ENCODE measurements around the gene CHD5. TPM values are rescaled to one million over a fixed set of nuclear protein-coding genes. Genes with fewer than 3 reads are reported as not detected.

Gene CHD5
- polyA plus RNA-seq, 3 donors: 0.07 TPM; not detected in 2

DNA sequence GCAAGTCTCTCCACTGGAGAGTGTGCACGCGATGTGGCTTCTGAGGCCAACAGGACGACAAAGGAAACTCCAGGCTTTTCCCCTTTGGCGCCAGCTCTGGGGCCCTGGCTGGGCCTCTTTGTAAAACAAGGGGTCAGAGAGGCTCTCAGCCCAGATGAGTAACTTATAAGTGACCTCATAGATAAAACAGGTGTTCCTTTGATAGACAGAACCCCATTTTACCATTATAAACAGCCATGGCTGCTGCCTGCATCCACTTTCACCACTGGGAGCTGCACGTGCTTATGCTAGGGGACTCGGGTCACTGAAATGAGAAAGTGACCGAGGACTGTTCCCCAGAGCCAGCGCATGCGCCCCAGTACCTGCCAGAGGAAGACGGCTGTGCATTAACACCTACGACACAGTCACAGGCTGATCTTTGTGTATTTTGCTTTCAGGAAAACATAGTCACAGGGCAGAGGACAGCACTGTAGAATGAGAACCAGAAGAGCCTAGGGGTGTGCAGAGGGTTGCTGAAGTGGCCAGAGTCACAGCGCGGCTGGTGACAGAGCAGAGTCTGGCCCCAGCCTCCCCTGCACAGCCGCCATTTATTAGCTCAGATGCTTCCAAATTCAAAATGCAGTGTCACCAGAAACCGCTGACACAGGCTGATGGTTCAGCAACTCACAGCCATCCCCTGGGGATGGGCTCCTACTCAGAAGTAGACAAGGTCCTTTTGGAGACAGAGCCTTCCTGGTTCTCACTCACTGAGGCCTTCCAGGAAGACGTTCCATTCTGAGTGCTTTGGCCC lies 38.4 kb upstream of the CHD5 start:
- H3K36me3 Mint-ChIP-seq: peaks cover 22 to 28% of the 10 kb centered on the region in 2 donors
- no peak overlapping the region for H3K4me3 Mint-ChIP-seq
- no peak overlapping the region for H3K4me2 ChIP-seq (replicated peaks; ENCODE audit: extremely low read depth, low read length, poor library complexity, severe bottlenecking)
- H3K27ac ChIP-seq (ENCODE audit: low read depth in 1 of 2, low read length in 2 of 2): no peak overlapping the region
- H3K9ac ChIP-seq (ENCODE audit: insufficient read depth, low read length, poor library complexity, severe bottlenecking): no peak overlapping the region
- peaks cover 0 to 2% (median 0%) of the 10 kb centered on the region in 7 donors for H3K9me3 Mint-ChIP-seq
- peaks cover 6 to 23% of the 10 kb centered on the region in 2 donors for H3K36me3 ChIP-seq (replicated peaks in 1 of 2; ENCODE audit: control insufficient read depth in 1 of 2, insufficient read depth in 2 of 2, low read length in 2 of 2)
- DNase-seq: no peak
- H3K4me1 ChIP-seq (ENCODE audit: control insufficient read depth in 1 of 2, insufficient read depth in 2 of 2, low read length in 2 of 2): no peaks in the 10 kb centered on the region
- intact Hi-C loops (cut with micrococcal nuclease): loop anchor here in 1 of 2 donors (5.0 kb wide), 1 partner anchor 49 kb away; no protein-coding TSS in a partner anchor
- 94% methylated on average over 16 of the region's 16 CpGs for WGBS (ENCODE audit: insufficient coverage)
- TF ChIP-seq, protein P1, sequence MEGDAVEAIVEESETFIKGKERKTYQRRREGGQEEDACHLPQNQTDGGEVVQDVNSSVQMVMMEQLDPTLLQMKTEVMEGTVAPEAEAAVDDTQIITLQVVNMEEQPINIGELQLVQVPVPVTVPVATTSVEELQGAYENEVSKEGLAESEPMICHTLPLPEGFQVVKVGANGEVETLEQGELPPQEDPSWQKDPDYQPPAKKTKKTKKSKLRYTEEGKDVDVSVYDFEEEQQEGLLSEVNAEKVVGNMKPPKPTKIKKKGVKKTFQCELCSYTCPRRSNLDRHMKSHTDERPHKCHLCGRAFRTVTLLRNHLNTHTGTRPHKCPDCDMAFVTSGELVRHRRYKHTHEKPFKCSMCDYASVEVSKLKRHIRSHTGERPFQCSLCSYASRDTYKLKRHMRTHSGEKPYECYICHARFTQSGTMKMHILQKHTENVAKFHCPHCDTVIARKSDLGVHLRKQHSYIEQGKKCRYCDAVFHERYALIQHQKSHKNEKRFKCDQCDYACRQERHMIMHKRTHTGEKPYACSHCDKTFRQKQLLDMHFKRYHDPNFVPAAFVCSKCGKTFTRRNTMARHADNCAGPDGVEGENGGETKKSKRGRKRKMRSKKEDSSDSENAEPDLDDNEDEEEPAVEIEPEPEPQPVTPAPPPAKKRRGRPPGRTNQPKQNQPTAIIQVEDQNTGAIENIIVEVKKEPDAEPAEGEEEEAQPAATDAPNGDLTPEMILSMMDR (IDR thresholded peaks at IDR 0.05): no peak
- no peak overlapping the region for H3K4me3 ChIP-seq (replicated peaks in 1 of 3; ENCODE audit: low read depth in 2 of 3, low read length in 3 of 3)
- H3K79me2 ChIP-seq (ENCODE audit: insufficient read depth, low read length): no peaks in the 10 kb centered on the region
- no peak overlapping the region for H3K27ac Mint-ChIP-seq
- H4K20me1 ChIP-seq (ENCODE audit: insufficient read depth, low read length): no peaks in the 10 kb centered on the region
- H3K9me3 ChIP-seq (replicated peaks in 1 of 2; ENCODE audit: control insufficient read depth in 1 of 2, insufficient read depth in 1 of 2, low read length in 2 of 2): no peaks in the 10 kb centered on the region
- no peaks in the 10 kb centered on the region for H3K27me3 ChIP-seq (ENCODE audit: control insufficient read depth in 2 of 2, insufficient read depth in 2 of 2, low read length in 2 of 2)
- no peaks in the 10 kb centered on the region for H3K4me1 Mint-ChIP-seq
- no peak overlapping the region for H2AFZ ChIP-seq (ENCODE audit: insufficient read depth, low read depth, low read length, poor library complexity, severe bottlenecking)
- H3K27me3 Mint-ChIP-seq (ENCODE audit: low read depth in 3 of 3): peaks cover 13 to 18% (median 14%) of the 10 kb centered on the region in 3 donors

DNA sequence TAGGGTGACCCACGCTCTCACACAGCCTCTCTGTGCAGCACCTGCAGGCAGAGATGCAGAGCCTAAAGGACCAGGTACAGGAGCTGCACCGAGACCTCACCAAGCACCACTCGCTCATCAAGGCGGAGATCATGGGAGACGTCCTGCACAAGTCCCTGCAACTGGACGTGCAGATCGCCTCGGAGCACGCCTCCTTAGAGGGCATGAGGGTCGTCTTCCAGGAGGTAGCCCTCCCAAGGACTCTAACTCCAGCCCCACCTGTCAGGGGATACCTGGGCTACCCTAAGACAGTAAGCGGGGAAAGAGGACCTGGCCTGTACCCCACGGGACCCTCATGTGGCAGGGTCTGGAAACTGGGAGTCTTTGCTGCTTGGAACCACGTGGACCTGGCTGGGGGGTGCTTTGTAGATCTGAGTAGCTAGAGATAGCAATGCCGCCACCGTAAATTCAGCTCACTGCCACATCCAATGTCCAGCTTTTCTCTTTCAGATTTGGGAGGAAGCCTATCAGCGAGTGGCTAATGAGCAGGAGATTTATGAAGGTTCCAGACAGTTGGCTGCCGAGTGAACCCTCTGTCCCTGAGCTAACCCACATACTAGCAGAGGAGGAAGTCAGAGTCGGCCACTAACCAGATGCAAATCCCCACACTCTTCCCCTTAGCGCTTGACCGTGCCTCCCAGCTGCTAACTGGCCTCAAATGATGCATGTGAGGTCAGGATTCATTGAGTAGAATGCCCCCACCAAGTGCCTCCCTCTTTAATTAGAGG lies 32.3 kb upstream of the CHD5 start:
- H2AFZ ChIP-seq (ENCODE audit: insufficient read depth, low read depth, low read length, poor library complexity, severe bottlenecking): no peak overlapping the region
- peaks cover 34 to 64% (median 43%) of the 10 kb centered on the region in 3 donors for H3K27me3 Mint-ChIP-seq (ENCODE audit: low read depth in 3 of 3)
- H3K36me3 ChIP-seq (replicated peaks in 1 of 2; ENCODE audit: control insufficient read depth in 1 of 2, insufficient read depth in 2 of 2, low read length in 2 of 2): no peaks in the 10 kb centered on the region
- no peaks in the 10 kb centered on the region for H3K36me3 Mint-ChIP-seq
- peaks cover 0 to 9% (median 1%) of the 10 kb centered on the region in 7 donors for H3K9me3 Mint-ChIP-seq
- DNase-seq: no peak
- peaks cover 0 to 7% of the 10 kb centered on the region in 2 donors for H3K9me3 ChIP-seq (replicated peaks in 1 of 2; ENCODE audit: control insufficient read depth in 1 of 2, insufficient read depth in 1 of 2, low read length in 2 of 2)
- H3K4me3 ChIP-seq (replicated peaks in 1 of 3; ENCODE audit: low read depth in 2 of 3, low read length in 3 of 3): no peak overlapping the region
- H3K4me1 Mint-ChIP-seq: peaks cover 14% of the 10 kb centered on the region
- H3K4me3 Mint-ChIP-seq: no peak overlapping the region
- no peak overlapping the region for H3K4me2 ChIP-seq (replicated peaks; ENCODE audit: extremely low read depth, low read length, poor library complexity, severe bottlenecking)
- WGBS (ENCODE audit: insufficient coverage): 82% methylated on average over 12 of the region's 20 CpGs
- peaks cover 9 to 25% of the 10 kb centered on the region in 2 donors for H3K27me3 ChIP-seq (ENCODE audit: control insufficient read depth in 2 of 2, insufficient read depth in 2 of 2, low read length in 2 of 2)
- H3K27ac Mint-ChIP-seq: no peak overlapping the region
- peaks cover 6 to 15% of the 10 kb centered on the region in 2 donors for H3K4me1 ChIP-seq (ENCODE audit: control insufficient read depth in 1 of 2, insufficient read depth in 2 of 2, low read length in 2 of 2)
- intact Hi-C loops (cut with micrococcal nuclease): no loop called here
- H3K27ac ChIP-seq (ENCODE audit: low read depth in 1 of 2, low read length in 2 of 2): no peak overlapping the region
- H4K20me1 ChIP-seq (ENCODE audit: insufficient read depth, low read length): no peaks in the 10 kb centered on the region
- no peak overlapping the region for H3K9ac ChIP-seq (ENCODE audit: insufficient read depth, low read length, poor library complexity, severe bottlenecking)
- TF ChIP-seq, protein P1 (IDR thresholded peaks at IDR 0.05): no peak
- H3K79me2 ChIP-seq (ENCODE audit: insufficient read depth, low read length): no peaks in the 10 kb centered on the region

Measured in CD14-positive monocyte (primary cell).